HUES48 (cell line): ENCODE data around the gene PHLDB1.
A peak's percentile ranks its signal among the peaks of the same experiment; 100 is the strongest.
"Not testable (repeated sequence)": the region's sequence is repeated elsewhere in the genome, so short reads cannot be mapped to it uniquely, and the experiment has no call there.

Source experiments
- H3K27ac ChIP-seq: one replicate; pipeline ENCODE4 v1.7.0; 2013; ENCODE audit warnings: low read depth, low read length, inconsistent platforms
- H3K27me3 ChIP-seq: 2 replicates; pipeline ENCODE4 v1.6.1; 2013; ENCODE audit warnings: mild to moderate bottlenecking, low read length; ENCODE audit not compliant: control insufficient read depth, insufficient read depth
- H3K36me3 ChIP-seq: 2 replicates; pipeline ENCODE4 v1.6.1; 2013; ENCODE audit warnings: low read length; ENCODE audit not compliant: control insufficient read depth, insufficient read depth
- H3K4me1 ChIP-seq: 2 replicates; pipeline ENCODE4 v1.6.1; 2013; ENCODE audit warnings: mild to moderate bottlenecking, low read length; ENCODE audit not compliant: control insufficient read depth, insufficient read depth
- H3K4me3 ChIP-seq: 2 replicates; pipeline ENCODE4 v1.5.1; 2013; ENCODE audit warnings: mild to moderate bottlenecking, low read depth, low read length
- H3K9ac ChIP-seq: 2 replicates; pipeline ENCODE4 v1.6.1; 2013; ENCODE audit warnings: mild to moderate bottlenecking, low read depth, low read length, moderate library complexity
- H3K9me3 ChIP-seq: 2 replicates; pipeline ENCODE4 v1.6.1; 2013; ENCODE audit warnings: low read length; ENCODE audit not compliant: control insufficient read depth, insufficient read depth

The PHLDB1 gene

GRCh38 chr11:118682372-118682771 lies 75.0 kb downstream of the PHLDB1 start:
- Histone ChIP-seq H3K4me3 (no peak overlapping the region), H3K4me1 (no peaks in the 10 kb centered on the region), H3K9ac (no peak overlapping the region), H3K27me3 (no peaks in the 10 kb centered on the region), H3K36me3 (no peaks in the 10 kb centered on the region), H3K9me3 (no peaks in the 10 kb centered on the region), H3K27ac (no peak overlapping the region)

GRCh38 chr11:118682939-118683338 lies 75.5 kb downstream of the PHLDB1 start:
- H3K9me3 ChIP-seq, H3K36me3 ChIP-seq, H3K4me1 ChIP-seq, H3K27ac ChIP-seq, H3K27me3 ChIP-seq, H3K4me3 ChIP-seq, H3K9ac ChIP-seq: not testable (repeated sequence)

GRCh38 chr11:118684187-118684586 lies 76.8 kb downstream of the PHLDB1 start:
- Histone ChIP-seq H3K4me3 (no peak overlapping the region), H3K9ac (no peak overlapping the region), H3K36me3 (no peaks in the 10 kb centered on the region), H3K27ac (no peak overlapping the region), H3K27me3 (no peaks in the 10 kb centered on the region), H3K9me3 (no peaks in the 10 kb centered on the region), H3K4me1 (no peaks in the 10 kb centered on the region; the same call in 1 of the 2 replicates)

GRCh38 chr11:118687906-118688305 lies 80.5 kb downstream of the PHLDB1 start:
- Histone ChIP-seq H3K9me3 (no peaks in the 10 kb centered on the region), H3K27me3 (no peaks in the 10 kb centered on the region), H3K4me1 (peaks cover 18% of the 10 kb centered on the region; the same call in 1 of the 2 replicates), H3K36me3 (no peaks in the 10 kb centered on the region), H3K27ac (no peak overlapping the region), H3K4me3 (no peak overlapping the region), H3K9ac (no peak overlapping the region)

GRCh38 chr11:118688339-118688738 lies 80.9 kb downstream of the PHLDB1 start:
- peaks cover 21% of the 10 kb centered on the region; the same call in 1 of the 2 replicates for H3K4me1 ChIP-seq
- H3K27ac ChIP-seq, H3K4me3 ChIP-seq, H3K9me3 ChIP-seq, H3K27me3 ChIP-seq, H3K9ac ChIP-seq, H3K36me3 ChIP-seq: not testable (repeated sequence)

GRCh38 chr11:118688851-118689502 lies 81.6 kb downstream of the PHLDB1 start:
- Histone ChIP-seq H3K9me3 (no peaks in the 10 kb centered on the region), H3K36me3 (no peaks in the 10 kb centered on the region), H3K27ac (no peak overlapping the region), H3K9ac (no peak overlapping the region), H3K4me3 (peak overlapping the region; percentile 53), H3K27me3 (no peaks in the 10 kb centered on the region), H3K4me1 (peaks cover 21% of the 10 kb centered on the region; the same call in 1 of the 2 replicates)

GRCh38 chr11:118689503-118689851 lies 82.1 kb downstream of the PHLDB1 start:
- Histone ChIP-seq H3K36me3 (no peaks in the 10 kb centered on the region), H3K27me3 (no peaks in the 10 kb centered on the region), H3K4me3 (peak overlapping the region; percentile 53), H3K4me1 (peaks cover 21% of the 10 kb centered on the region; the same call in 1 of the 2 replicates), H3K9me3 (no peaks in the 10 kb centered on the region), H3K9ac (no peak overlapping the region), H3K27ac (no peak overlapping the region)

- Histone ChIP-seq H3K9me3 (no peaks in the 10 kb centered on the region), H3K9ac (peak overlapping the region; percentile 57; the same call in 1 of the 2 replicates), H3K4me1 (peaks cover 21% of the 10 kb centered on the region; the same call in 1 of the 2 replicates), H3K36me3 (no peaks in the 10 kb centered on the region), H3K27ac (peak overlapping the region; percentile 66), H3K27me3 (no peaks in the 10 kb centered on the region), H3K4me3 (peak overlapping the region; percentile 65)
Measured at GRCh38 chr11:118689852-118690552, 82.6 kb downstream of the PHLDB1 start.

GRCh38 chr11:118690553-118691304 lies 83.3 kb downstream of the PHLDB1 start:
- Histone ChIP-seq H3K36me3 (no peaks in the 10 kb centered on the region), H3K9me3 (no peaks in the 10 kb centered on the region), H3K9ac (0 out of 2 replicates have a peak overlapping the region, but pooled peaks have one; percentile 28), H3K27me3 (no peaks in the 10 kb centered on the region), H3K27ac (no peak overlapping the region), H3K4me3 (no peak overlapping the region), H3K4me1 (peaks cover 21% of the 10 kb centered on the region; the same call in 1 of the 2 replicates)

- H3K9ac ChIP-seq = no peak overlapping the region
- H3K4me1 ChIP-seq = peaks cover 21% of the 10 kb centered on the region; the same call in 1 of the 2 replicates
- no peak overlapping the region for H3K27ac ChIP-seq
Measured at GRCh38 chr11:118691926-118692830, 84.8 kb downstream of the PHLDB1 start.

More at GRCh38 chr11:118691926-118692830, 84.8 kb downstream of the PHLDB1 start:
- H3K27me3 ChIP-seq = no peaks in the 10 kb centered on the region
- no peaks in the 10 kb centered on the region for H3K36me3 ChIP-seq
- no peaks in the 10 kb centered on the region for H3K9me3 ChIP-seq
- H3K4me3 ChIP-seq = no peak overlapping the region
